Measurements from ENCODE around the gene NDUFS3.

Gene NDUFS3

DNA sequence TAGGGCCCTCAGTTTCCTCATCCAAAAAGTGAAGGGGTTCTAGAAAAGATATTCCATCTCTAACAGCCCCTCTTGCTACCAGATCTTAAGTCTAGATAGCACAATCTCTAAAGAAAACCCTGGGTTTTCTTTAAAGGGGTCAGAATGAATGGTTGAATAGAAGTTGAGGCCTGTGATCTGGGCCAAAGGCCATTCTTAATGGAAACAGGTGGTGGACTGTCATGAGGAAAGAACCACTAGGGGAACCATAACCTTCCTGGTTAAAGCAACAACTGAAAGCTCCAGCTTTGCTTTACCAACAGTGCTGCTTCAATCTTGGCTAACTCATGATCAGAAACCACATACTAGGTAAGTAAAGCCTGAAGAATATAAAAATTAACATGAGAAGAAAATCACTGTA, 27.8 kb upstream of the NDUFS3 start (continued):
- TF ChIP-seq SP2 (tag by site-specific recombination; IDR thresholded peaks at IDR 0.05) = no peak
- no peak for TF ChIP-seq BCL11A (tag by site-specific recombination; IDR thresholded peaks at IDR 0.05; ENCODE audit: low read depth)
- TF ChIP-seq REST (tag by site-specific recombination; IDR thresholded peaks at IDR 0.05) = no peak

GRCh38 chr11:47552056-47552565, 26.8 kb upstream of the NDUFS3 start:
- Histone ChIP-seq H3K4me1 (ENCODE audit: control insufficient read depth, insufficient read depth, low read length) (no peaks in the 10 kb centered on the region), H3K9me3 (ENCODE audit: control insufficient read depth, insufficient read depth, low read depth, low read length) (no peaks in the 10 kb centered on the region), H3K4me3 (ENCODE audit: low read depth, low read length) (peak overlapping the region; percentile 99), H3K27ac (ENCODE audit: extremely low read depth, low read depth, low read length) (peak overlapping the region; percentile 79), H3K36me3 (ENCODE audit: control insufficient read depth in 2 of 2, insufficient read depth in 1 of 2, low read length in 2 of 2) (peaks cover 0 to 18% of the 10 kb centered on the region in 2 experiments; a peak in 2 of 3 replicates)
- CTCF ChIA-PET = interaction anchor here (0.6 to 2.6 kb wide), 11 partner anchors 12 to 684 kb away, joined by 3 to 11 read pairs (median 4); partner anchors contain the start of gene PTPMT1
- POLR2A ChIA-PET = interaction anchor here (1.1 to 2.1 kb wide), 6 partner anchors 12 to 54 kb away, joined by 3 to 14 read pairs (median 4); partner anchors contain the start of gene PTPMT1
- TF ChIP-seq ZNF19 (tag by site-specific recombination; IDR thresholded peaks at IDR 0.05; ENCODE audit: low read depth) (no peak), ZNF596 (tag by site-specific recombination; IDR thresholded peaks at IDR 0.05) (no peak), ZBTB48 (tag by site-specific recombination; IDR thresholded peaks at IDR 0.05) (peak; percentile 45; the same call in 1 of the 2 replicates), REST (tag by site-specific recombination; IDR thresholded peaks at IDR 0.05) (no peak), ZEB2 (tag by site-specific recombination; IDR thresholded peaks at IDR 0.05) (peak; percentile 47; the same call in 1 of the 2 replicates), ZNF677 (tag by site-specific recombination; IDR thresholded peaks at IDR 0.05) (no peak), ZBTB10 (tag by site-specific recombination; IDR thresholded peaks at IDR 0.05) (no peak), ATF2 (tag by site-specific recombination; IDR thresholded peaks at IDR 0.05; ENCODE audit: low read depth) (no peak)
- TF ChIP-seq, protein P1, sequence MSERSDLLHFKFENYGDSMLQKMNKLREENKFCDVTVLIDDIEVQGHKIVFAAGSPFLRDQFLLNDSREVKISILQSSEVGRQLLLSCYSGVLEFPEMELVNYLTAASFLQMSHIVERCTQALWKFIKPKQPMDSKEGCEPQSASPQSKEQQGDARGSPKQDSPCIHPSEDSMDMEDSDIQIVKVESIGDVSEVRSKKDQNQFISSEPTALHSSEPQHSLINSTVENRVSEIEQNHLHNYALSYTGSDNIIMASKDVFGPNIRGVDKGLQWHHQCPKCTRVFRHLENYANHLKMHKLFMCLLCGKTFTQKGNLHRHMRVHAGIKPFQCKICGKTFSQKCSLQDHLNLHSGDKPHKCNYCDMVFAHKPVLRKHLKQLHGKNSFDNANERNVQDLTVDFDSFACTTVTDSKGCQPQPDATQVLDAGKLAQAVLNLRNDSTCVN (tag by site-specific recombination; optimal IDR thresholded peaks at IDR 0.05) = no peak
- TF ChIP-seq, protein P2, sequence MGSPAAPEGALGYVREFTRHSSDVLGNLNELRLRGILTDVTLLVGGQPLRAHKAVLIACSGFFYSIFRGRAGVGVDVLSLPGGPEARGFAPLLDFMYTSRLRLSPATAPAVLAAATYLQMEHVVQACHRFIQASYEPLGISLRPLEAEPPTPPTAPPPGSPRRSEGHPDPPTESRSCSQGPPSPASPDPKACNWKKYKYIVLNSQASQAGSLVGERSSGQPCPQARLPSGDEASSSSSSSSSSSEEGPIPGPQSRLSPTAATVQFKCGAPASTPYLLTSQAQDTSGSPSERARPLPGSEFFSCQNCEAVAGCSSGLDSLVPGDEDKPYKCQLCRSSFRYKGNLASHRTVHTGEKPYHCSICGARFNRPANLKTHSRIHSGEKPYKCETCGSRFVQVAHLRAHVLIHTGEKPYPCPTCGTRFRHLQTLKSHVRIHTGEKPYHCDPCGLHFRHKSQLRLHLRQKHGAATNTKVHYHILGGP (tag by site-specific recombination; IDR thresholded peaks at IDR 0.05) = no peak

Measured in HEK293 (cell line).